LNCaP clone FGC (cell line): Measurements from ENCODE around the gene LSAMP.

Experiments used
- DNase-seq: peaks from one replicate; pipeline ENCODE4 v3.0.0-alpha.2; 2011; ENCODE audit warnings: low read depth
- H3K4me3 ChIP-seq: 2 replicates; pipeline ENCODE4 v1.5.1; 2011; ENCODE audit warnings: mild to moderate bottlenecking, low read depth, low read length, control low read depth
- CTCF ChIP-seq: IDR thresholded peaks from 2 replicates; pipeline ENCODE4 v1.5.1; 2012; ENCODE audit warnings: mild to moderate bottlenecking; ENCODE audit not compliant: control insufficient read depth, insufficient read depth; ENCODE audit errors: extremely low read depth

Gene LSAMP

GRCh38 chr3:116423374-116423773, 21.9 kb downstream of the LSAMP start:
- no peak for DNase-seq
- TF ChIP-seq CTCF, result no peak

GRCh38 chr3:116417151-116417550, 28.1 kb downstream of the LSAMP start:
- H3K4me3 ChIP-seq, result no peak overlapping the region
- no peak for TF ChIP-seq CTCF
- DNase-seq, result no peak

More at GRCh38 chr3:116423374-116423773, 21.9 kb downstream of the LSAMP start:
- H3K4me3 ChIP-seq, result no peak overlapping the region

- TF ChIP-seq CTCF, result no peak
- H3K4me3 ChIP-seq, result no peak overlapping the region
- no peak for DNase-seq
Measured at GRCh38 chr3:116413319-116413718, 32.0 kb downstream of the LSAMP start.

GRCh38 chr3:116408473-116408872, 36.8 kb downstream of the LSAMP start:
- no peak for DNase-seq
- TF ChIP-seq CTCF, result no peak

GRCh38 chr3:116405231-116405630, 40.1 kb downstream of the LSAMP start:
- H3K4me3 ChIP-seq, result no peak overlapping the region
- no peak for TF ChIP-seq CTCF

More at GRCh38 chr3:116408473-116408872, 36.8 kb downstream of the LSAMP start:
- no peak overlapping the region for H3K4me3 ChIP-seq

GRCh38 chr3:116399701-116400226, 45.5 kb downstream of the LSAMP start:
- DNase-seq, result no peak
- no peak overlapping the region for H3K4me3 ChIP-seq
- no peak for TF ChIP-seq CTCF

More at GRCh38 chr3:116405231-116405630, 40.1 kb downstream of the LSAMP start:
- DNase-seq, result no peak

- no peak for TF ChIP-seq CTCF
- no peak overlapping the region for H3K4me3 ChIP-seq
- no peak for DNase-seq
Measured at GRCh38 chr3:116394365-116394764, 50.9 kb downstream of the LSAMP start.
